ENCODE data around the gene PDZD11. TPM values are rescaled to one million over a fixed set of nuclear protein-coding genes. Genes with fewer than 3 reads are reported as not detected.

PDZD11 gene
- total RNA-seq, 1 experiment from 2014 or later = 83.0 TPM

- H3F3A ChIP-seq (ENCODE audit: low read length, unreplicated experiment) = no peaks in the 10 kb centered on the region
- no peak overlapping the region for H3K9ac ChIP-seq (ENCODE audit: low read length)
- intact Hi-C loops (cut with micrococcal nuclease) = no loop called here
- peak; percentile 3 for DNase-seq
- no peaks in the 10 kb centered on the region for H3K27me3 ChIP-seq (ENCODE audit: low read length)
- H3K79me2 ChIP-seq (ENCODE audit: low read length) = peaks cover 46% of the 10 kb centered on the region
- peaks cover 23% of the 10 kb centered on the region for H3K36me3 ChIP-seq (ENCODE audit: low read depth, low read length)
- no peak overlapping the region for H3K4me2 ChIP-seq (ENCODE audit: low read length)
- no peak overlapping the region for H2AFZ ChIP-seq (ENCODE audit: low read length)
- 0 out of 2 replicates have a peak, but pooled peaks cover 7% of the 10 kb centered on the region for H4K20me1 ChIP-seq (ENCODE audit: low read length)
- H3K9me3 ChIP-seq (ENCODE audit: low read length) = no peaks in the 10 kb centered on the region
- H3K4me3 ChIP-seq (ENCODE audit: low read length) = no peak overlapping the region
- POLR2A ChIA-PET (ENCODE audit: unreplicated experiment) = no interaction called here
- no TSS peak for BruUV-seq (replicated peaks)
- TF ChIP-seq EZH2phosphoT487 (IDR thresholded peaks at IDR 0.05; ENCODE audit: borderline replicate concordance, low read length) (no peak), CTCF (conservative IDR thresholded peaks at IDR 0.05; ENCODE audit: low read depth, low read length) (no peak), EZH2 (IDR thresholded peaks at IDR 0.05; ENCODE audit: low read length, unreplicated experiment) (no peak)
- H3K4me1 ChIP-seq (ENCODE audit: insufficient read depth, low read length) = no peaks in the 10 kb centered on the region
- no peaks in the 10 kb centered on the region for H3K9me2 ChIP-seq (replicated peaks; ENCODE audit: low read length)
- no peak overlapping the region for H3K27ac ChIP-seq (ENCODE audit: low read length)
- CTCF ChIA-PET = no interaction called here
- no peak for ATAC-seq
Measured at GRCh38 chrX:70313503-70313902, 23.8 kb upstream of the PDZD11 start.

DNA sequence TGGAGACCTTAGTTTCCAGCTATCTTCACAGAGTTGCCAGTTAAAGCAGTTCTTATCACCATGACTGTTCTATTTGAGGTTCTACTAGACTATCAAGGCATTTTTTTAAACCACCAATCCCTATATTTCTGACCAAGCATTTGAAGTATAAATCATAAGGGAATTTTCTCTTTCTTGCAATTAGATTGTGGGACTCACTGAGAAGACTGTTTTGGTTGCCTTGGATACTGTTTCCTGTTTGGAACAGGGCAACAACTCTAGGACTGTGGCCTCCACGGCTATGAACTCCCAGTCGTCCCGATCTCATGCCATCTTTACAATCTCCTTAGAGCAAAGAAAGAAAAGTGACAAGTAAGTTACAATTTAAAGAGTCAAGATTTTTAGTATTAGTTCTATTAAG is 12.0 kb upstream of the PDZD11 start:
- H3K4me2 ChIP-seq (ENCODE audit: low read length) = no peak overlapping the region
- ATAC-seq = no peak
- no TSS peak for BruUV-seq (replicated peaks)

More for the DNA sequence above, 12.0 kb upstream of the PDZD11 start:
- ChIA-PET POLR2A (ENCODE audit: unreplicated experiment) (no interaction called here), CTCF (no interaction called here)
- H4K20me1 ChIP-seq (ENCODE audit: low read length) = no peaks in the 10 kb centered on the region
- no peak overlapping the region for H3K4me3 ChIP-seq (ENCODE audit: low read length)
- DNase-seq = no peak
- H3K27me3 ChIP-seq (ENCODE audit: low read length) = no peaks in the 10 kb centered on the region
- peaks cover 26% of the 10 kb centered on the region; the same call in 1 of the 2 replicates for H3K79me2 ChIP-seq (ENCODE audit: low read length)
- H3K36me3 ChIP-seq (ENCODE audit: low read depth, low read length) = peaks cover 61% of the 10 kb centered on the region
- no peak overlapping the region for H2AFZ ChIP-seq (ENCODE audit: low read length)
- H3K9ac ChIP-seq (ENCODE audit: low read length) = no peak overlapping the region
- H3F3A ChIP-seq (ENCODE audit: low read length, unreplicated experiment) = no peaks in the 10 kb centered on the region
- no peak for TF ChIP-seq CTCF (conservative IDR thresholded peaks at IDR 0.05; ENCODE audit: low read depth, low read length)
- TF ChIP-seq EZH2 (IDR thresholded peaks at IDR 0.05; ENCODE audit: low read length, unreplicated experiment) = no peak
- TF ChIP-seq EZH2phosphoT487 (IDR thresholded peaks at IDR 0.05; ENCODE audit: borderline replicate concordance, low read length) = no peak
- no peaks in the 10 kb centered on the region for H3K9me2 ChIP-seq (replicated peaks; ENCODE audit: low read length)
- no peaks in the 10 kb centered on the region for H3K4me1 ChIP-seq (ENCODE audit: insufficient read depth, low read length)
- intact Hi-C loops (cut with micrococcal nuclease) = no loop called here
- no peak overlapping the region for H3K27ac ChIP-seq (ENCODE audit: low read length)
- no peaks in the 10 kb centered on the region for H3K9me3 ChIP-seq (ENCODE audit: low read length)
